Raji (cell line): ENCODE results near the gene ALDH1A1.

ENCODE experiments used
- POLR2A ChIP-seq: IDR thresholded peaks from 2 replicates; pipeline ENCODE4 v1.6.1; 2011; ENCODE audit warnings: low read depth, low read length, control low read depth; ENCODE audit not compliant: insufficient read depth

Gene ALDH1A1

GRCh38 chr9:72880821-72881220, 72.0 kb downstream of the ALDH1A1 start:
- no peak for TF ChIP-seq POLR2A

GRCh38 chr9:72875221-72875620, 77.6 kb downstream of the ALDH1A1 start:
- no peak for TF ChIP-seq POLR2A

DNA sequence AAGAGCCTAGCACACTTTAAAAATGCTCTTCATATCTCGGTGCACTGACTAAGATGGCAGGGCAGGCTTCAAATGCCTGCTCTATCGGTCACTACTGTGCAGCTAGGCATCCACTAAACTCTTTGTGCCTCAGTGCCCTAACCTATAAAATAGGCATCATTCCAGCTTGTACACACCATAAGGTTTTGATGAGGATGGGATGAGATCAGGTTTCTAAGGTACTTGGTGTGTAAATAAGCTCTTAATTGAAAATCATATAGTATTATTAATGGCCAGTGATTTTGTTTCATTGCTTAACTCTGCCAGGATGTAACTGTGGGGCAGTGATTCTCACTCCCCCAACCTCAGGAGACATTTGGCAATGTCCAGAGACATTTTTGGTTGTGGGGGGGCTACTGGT, 78.5 kb downstream of the ALDH1A1 start:
- no peak for TF ChIP-seq POLR2A

DNA sequence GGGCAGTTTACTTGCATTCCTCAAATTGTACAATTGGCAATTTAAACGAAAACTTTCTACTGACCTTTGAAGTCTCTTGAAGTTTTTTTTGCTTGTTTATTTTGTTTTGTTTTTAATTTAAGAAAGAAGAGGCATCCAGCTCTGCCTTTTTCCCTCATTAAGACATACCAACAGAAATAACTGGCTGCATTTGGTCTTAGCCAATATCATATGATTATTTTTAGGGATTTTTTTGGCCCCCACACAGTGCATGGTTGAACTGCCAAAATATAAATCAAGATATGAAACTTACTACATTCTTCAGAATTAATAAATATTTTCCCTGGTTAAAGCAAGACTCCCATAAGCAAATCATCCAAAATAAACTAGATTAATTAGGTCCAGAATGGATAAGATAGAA, 79.4 kb downstream of the ALDH1A1 start:
- TF ChIP-seq POLR2A, result no peak

DNA sequence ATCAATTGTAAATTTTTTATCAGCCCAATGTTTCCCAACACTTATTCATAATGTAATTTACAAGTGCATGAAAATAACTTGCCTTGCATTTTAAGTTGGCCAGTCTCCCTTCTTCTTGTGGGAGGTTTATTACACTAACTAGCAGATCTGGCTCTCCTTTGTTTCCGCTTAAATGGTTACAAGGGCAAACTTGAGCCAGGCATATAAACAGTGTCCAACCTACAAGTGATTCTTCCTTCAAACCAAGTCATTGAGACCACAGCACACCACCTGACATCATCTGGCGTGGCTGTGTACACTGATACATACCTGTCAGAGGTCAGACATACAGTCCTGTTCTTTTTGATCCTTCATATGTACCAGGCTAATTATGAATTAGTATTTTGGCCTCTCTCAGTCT, 80.1 kb downstream of the ALDH1A1 start:
- no peak for TF ChIP-seq POLR2A

GRCh38 chr9:72871685-72872084, 81.2 kb downstream of the ALDH1A1 start:
- TF ChIP-seq POLR2A, result no peak

GRCh38 chr9:72864327-72864726, 88.5 kb downstream of the ALDH1A1 start:
- no peak for TF ChIP-seq POLR2A

GRCh38 chr9:72863456-72864094, 89.3 kb downstream of the ALDH1A1 start:
- TF ChIP-seq POLR2A, result no peak

GRCh38 chr9:72858089-72858912, 94.6 kb downstream of the ALDH1A1 start:
- no peak for TF ChIP-seq POLR2A

DNA sequence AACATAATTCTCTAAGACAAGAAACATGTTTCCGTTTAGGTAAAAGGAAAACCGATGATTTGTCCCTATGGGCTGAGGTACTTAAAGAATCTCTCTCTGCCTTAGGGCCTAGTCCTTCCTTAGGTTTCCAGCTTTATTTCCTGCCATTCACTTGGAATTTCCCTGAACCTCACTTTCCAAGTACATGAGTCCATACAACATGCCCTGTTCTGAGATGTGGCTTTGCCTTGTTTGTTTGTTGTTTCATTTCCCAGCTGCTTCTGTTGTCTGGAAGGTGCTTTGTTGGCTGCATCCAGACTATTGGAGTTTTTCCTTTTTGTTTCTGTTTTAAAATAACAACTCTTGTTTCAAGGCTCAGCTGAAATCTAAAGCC, 95.2 kb downstream of the ALDH1A1 start:
- no peak for TF ChIP-seq POLR2A

- TF ChIP-seq POLR2A, result no peak
Measured at GRCh38 chr9:72856972-72857623, 95.8 kb downstream of the ALDH1A1 start.

- TF ChIP-seq POLR2A, result no peak
Measured at GRCh38 chr9:72855890-72856523, 96.8 kb downstream of the ALDH1A1 start.

DNA sequence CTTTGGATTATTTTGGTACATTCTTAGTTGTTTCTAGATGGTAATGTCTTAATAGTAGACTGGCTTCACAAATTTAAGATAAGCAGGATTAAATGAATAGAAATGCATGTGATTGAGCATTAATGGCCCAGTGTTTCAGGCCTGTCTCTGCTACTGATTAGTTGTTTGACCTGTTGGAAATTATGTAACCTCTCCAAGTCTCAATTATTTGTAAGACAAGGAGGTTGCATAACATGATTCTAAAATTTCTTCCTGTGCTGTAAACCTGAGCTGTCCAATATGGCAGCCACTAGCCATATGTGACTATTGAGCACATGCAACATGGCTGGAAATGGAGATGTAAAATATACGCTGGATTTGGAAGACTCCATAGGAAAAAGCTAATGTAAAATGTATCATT, 97.5 kb downstream of the ALDH1A1 start:
- no peak for TF ChIP-seq POLR2A
